H9 (cell line): ENCODE measurements around the gene ARL5B. TPM values are rescaled to one million over a fixed set of nuclear protein-coding genes. Genes with fewer than 3 reads are reported as not detected.

Experiments used
- DNase-seq: peaks from one replicate; pipeline ENCODE4 v3.0.0-alpha.2; 2017
- H2AFZ ChIP-seq: one replicate; pipeline ENCODE4 v1.6.1; 2013; ENCODE audit warnings: mild to moderate bottlenecking, low read length, control low read depth, moderate library complexity
- H2AK5ac ChIP-seq: 2 replicates; pipeline ENCODE4 v1.6.1; 2013; ENCODE audit warnings: low read length, control low read depth, mixed read lengths; ENCODE audit not compliant: insufficient read length
- H2BK120ac ChIP-seq: one replicate; pipeline ENCODE4 v1.6.1; 2013; ENCODE audit warnings: low read depth, mild to moderate bottlenecking, low read length, control low read depth, inconsistent platforms; ENCODE audit not compliant: poor library complexity, severe bottlenecking
- H2BK12ac ChIP-seq: 2 replicates; pipeline ENCODE4 v1.6.1; 2013; ENCODE audit warnings: low read length, control low read depth, mixed read lengths, low read depth; ENCODE audit not compliant: insufficient read length
- H2BK15ac ChIP-seq: 2 replicates; pipeline ENCODE4 v1.6.1; 2013; ENCODE audit warnings: low read depth, low read length, control low read depth
- H2BK20ac ChIP-seq: one replicate; pipeline ENCODE4 v1.6.1; 2013; ENCODE audit warnings: low read depth, mild to moderate bottlenecking, low read length, control low read depth, inconsistent platforms; ENCODE audit not compliant: poor library complexity, severe bottlenecking
- H2BK5ac ChIP-seq: 2 replicates; pipeline ENCODE4 v1.6.1; 2013; ENCODE audit warnings: low read length, control low read depth, mixed read lengths; ENCODE audit not compliant: insufficient read length
- H3K14ac ChIP-seq: 2 replicates; pipeline ENCODE4 v1.6.1; 2013; ENCODE audit warnings: low read length, control low read depth; ENCODE audit not compliant: insufficient read depth
- H3K18ac ChIP-seq: 2 replicates; pipeline ENCODE4 v1.6.1; 2013; ENCODE audit warnings: low read depth, mild to moderate bottlenecking, mixed read lengths, low read length, control low read depth; ENCODE audit not compliant: insufficient read length
- H3K23ac ChIP-seq: 2 replicates; pipeline ENCODE4 v1.6.1; 2013; ENCODE audit warnings: low read length, control low read depth, mixed read lengths, low read depth; ENCODE audit not compliant: insufficient read length
- H3K23me2 ChIP-seq: 2 replicates; pipeline ENCODE4 v1.6.1; 2013; ENCODE audit warnings: low read depth, mild to moderate bottlenecking, mixed read lengths, low read length, control low read depth; ENCODE audit not compliant: insufficient read length, poor library complexity, severe bottlenecking
- H3K27ac ChIP-seq: 2 replicates; pipeline ENCODE4 v1.5.1; 2013; ENCODE audit warnings: low read length, control low read depth, mixed read lengths, low read depth; ENCODE audit not compliant: insufficient read length
- H3K27me3 ChIP-seq: 2 replicates; pipeline ENCODE4 v1.6.1; 2013; ENCODE audit warnings: low read length, control low read depth, inconsistent platforms; ENCODE audit not compliant: insufficient read depth
- H3K4ac ChIP-seq: 2 replicates; pipeline ENCODE4 v1.6.1; 2013; ENCODE audit warnings: low read depth, mild to moderate bottlenecking, control low read depth, inconsistent platforms, low read length, moderate library complexity
- H3K4me1 ChIP-seq: 2 replicates; pipeline ENCODE4 v1.6.1; 2013; ENCODE audit warnings: low read length, control low read depth, inconsistent platforms; ENCODE audit not compliant: insufficient read depth
- H3K4me2 ChIP-seq: 2 replicates; pipeline ENCODE4 v1.6.1; 2013; ENCODE audit warnings: low read length, control low read depth, mixed read lengths; ENCODE audit not compliant: insufficient read length, insufficient read depth
- H3K56ac ChIP-seq: 2 replicates; pipeline ENCODE4 v1.6.1; 2013; ENCODE audit warnings: low read depth, mild to moderate bottlenecking, mixed read lengths, low read length, control low read depth; ENCODE audit not compliant: insufficient read length
- H3K79me1 ChIP-seq: 2 replicates; pipeline ENCODE4 v1.6.1; 2013; ENCODE audit warnings: low read depth, mild to moderate bottlenecking, moderate library complexity, low read length, control low read depth, inconsistent platforms; ENCODE audit not compliant: insufficient read depth, poor library complexity, severe bottlenecking
- H3K79me2 ChIP-seq: 2 replicates; pipeline ENCODE4 v1.6.1; 2013; ENCODE audit warnings: low read length, control low read depth, inconsistent platforms; ENCODE audit not compliant: insufficient read depth
- H3K9ac ChIP-seq: 2 replicates; pipeline ENCODE4 v1.6.1; 2013; ENCODE audit warnings: low read length, control low read depth, mixed read lengths; ENCODE audit not compliant: insufficient read length; ENCODE audit errors: extremely low read depth
- H3K9me3 ChIP-seq: one replicate; pipeline ENCODE4 v1.6.1; 2013; ENCODE audit warnings: low read depth, low read length, inconsistent platforms; ENCODE audit not compliant: control insufficient read depth
- H3T11ph ChIP-seq: one replicate; pipeline ENCODE4 v1.6.1; 2013; ENCODE audit warnings: mild to moderate bottlenecking, low read length, control low read depth, inconsistent platforms
- H4K20me1 ChIP-seq: one replicate; pipeline ENCODE4 v1.6.1; 2013; ENCODE audit not compliant: control insufficient read depth, insufficient read length, insufficient read depth
- H4K5ac ChIP-seq: 2 replicates; pipeline ENCODE4 v1.6.1; 2013; ENCODE audit warnings: low read depth, mild to moderate bottlenecking, mixed read lengths, low read length, control low read depth; ENCODE audit not compliant: insufficient read length
- H4K8ac ChIP-seq: replicated peaks from 2 replicates; pipeline ENCODE4 v1.6.1; 2013; ENCODE audit warnings: low read length, control low read depth, mixed read lengths, low read depth; ENCODE audit not compliant: insufficient read length
- H4K91ac ChIP-seq: 2 replicates; pipeline ENCODE4 v1.6.1; 2013; ENCODE audit warnings: low read depth, mild to moderate bottlenecking, moderate library complexity, mixed read lengths, low read length, control low read depth; ENCODE audit not compliant: insufficient read length
- H3K27ac Mint-ChIP-seq, 3 experiments: 2 replicates in 2 of 3; 3 replicates in 1 of 3; pipeline ENCODE4 v1.8.0; 2020 to 2021; ENCODE audit warnings: mixed read lengths in 3 of 3, mild to moderate bottlenecking in 1 of 3, moderate library complexity in 1 of 3
- H3K27me3 Mint-ChIP-seq: 2 replicates; pipeline ENCODE4 v1.8.0; 2021; ENCODE audit warnings: low read depth, mild to moderate bottlenecking, moderate library complexity, mixed read lengths
- H3K36me3 Mint-ChIP-seq, 3 experiments: 2 replicates in 2 of 3; 3 replicates in 1 of 3; pipeline ENCODE4 v1.8.0; 2020 to 2021; ENCODE audit warnings: low read depth in 3 of 3, mixed read lengths in 3 of 3; ENCODE audit not compliant: insufficient read depth in 1 of 3
- H3K4me1 Mint-ChIP-seq, 2 experiments: 2 replicates each; pipeline ENCODE4 v1.8.0; 2020; ENCODE audit warnings: mixed read lengths in 2 of 2
- H3K4me3 Mint-ChIP-seq, 2 experiments: 2 replicates in 1 of 2; 3 replicates in 1 of 2; pipeline ENCODE4 v1.8.0; 2020 to 2021; ENCODE audit warnings: mild to moderate bottlenecking in 2 of 2, mixed read lengths in 2 of 2, moderate library complexity in 1 of 2
- H3K9me3 Mint-ChIP-seq, 2 experiments: 2 replicates in 1 of 2; 3 replicates in 1 of 2; pipeline ENCODE4 v1.8.0; 2020; ENCODE audit warnings: mild to moderate bottlenecking in 2 of 2, mixed read lengths in 2 of 2, moderate library complexity in 1 of 2
- WGBS: extraction: QIAGEN DNeasy Blood & Tissue Kit; methylation state at CpG from one replicate; pipeline ENCODE4 v1.1.7; 2013; ENCODE audit warnings: missing lambda C conversion rate, low lambda C conversion rate, mixed read lengths; ENCODE audit not compliant: insufficient read length; ENCODE audit errors: extremely low coverage; 5-methylcytosine and 5-hydroxymethylcytosine counted together
- total RNA-seq: library from RNA; stranded (reverse); gene quantifications from 2 replicates; pipeline ENCODE4 v1.2.1, GENCODE V29; 2021
- TF ChIP-seq, protein P1 (sequence below): fragments of 200-600 bp; sonication (generic); conservative IDR thresholded peaks from 3 replicates; pipeline ENCODE4 v1.8.0; 2021; ENCODE audit warnings: antibody characterized with exemption, mild to moderate bottlenecking

ARL5B gene
- total RNA-seq, 1 experiment from 2014 or later = 33.9 TPM

DNA sequence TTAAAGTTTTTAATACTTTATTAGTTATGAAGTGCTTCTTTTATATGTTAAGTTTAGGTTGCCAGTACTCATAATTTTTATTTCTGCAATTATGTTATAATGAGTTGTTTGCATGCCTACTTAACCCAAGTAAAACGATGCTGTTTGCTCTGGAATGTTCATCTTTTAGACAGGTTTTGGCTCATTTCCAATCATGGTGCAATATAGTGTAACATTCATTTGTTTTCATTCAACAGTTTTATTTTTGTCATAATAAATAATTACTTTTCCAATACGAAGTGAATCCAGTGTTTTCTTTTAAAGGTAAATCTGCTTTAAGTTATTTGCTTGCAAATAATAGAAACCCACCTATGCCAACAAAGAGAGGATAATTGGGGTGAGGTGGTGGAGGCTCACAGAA lies 22.1 kb downstream of the ARL5B start:
- Histone ChIP-seq H3K27me3 (no peaks in the 10 kb centered on the region), H4K20me1 (no peaks in the 10 kb centered on the region), H3K23ac (no peak overlapping the region), H2BK12ac (no peak overlapping the region), H3K14ac (no peak overlapping the region), H2BK120ac (no peak overlapping the region), H2AFZ (no peak overlapping the region), H3K4ac (no peak overlapping the region), H4K5ac (no peak overlapping the region), H3K79me2 (no peaks in the 10 kb centered on the region), H3K9ac (no peak overlapping the region), H3K4me1 (no peaks in the 10 kb centered on the region), H4K91ac (no peak overlapping the region), H3K4me2 (no peak overlapping the region), H2BK15ac (no peak overlapping the region), H3K18ac (no peak overlapping the region), H2BK20ac (no peak overlapping the region), H3K9me3 (no peaks in the 10 kb centered on the region), H2BK5ac (no peak overlapping the region), H3K27ac (no peak overlapping the region), H3K56ac (no peak overlapping the region), H3T11ph (no peak overlapping the region), H2AK5ac (no peak overlapping the region), H3K23me2 (no peaks in the 10 kb centered on the region), H4K8ac (no peak overlapping the region), H3K79me1 (no peaks in the 10 kb centered on the region)
- Mint-ChIP-seq H3K9me3 (no peaks in the 10 kb centered on the region), H3K27me3 (no peaks in the 10 kb centered on the region), H3K27ac (no peak overlapping the region), H3K36me3 (peaks cover 0 to 7% (median 5%) of the 10 kb centered on the region in 3 experiments; a peak in 3 of 7 replicates), H3K4me1 (peaks cover 8 to 10% of the 10 kb centered on the region in 2 experiments), H3K4me3 (no peak overlapping the region)
- no CpG with 5 or more reads among the region's 2 CpGs for WGBS
- no peak for DNase-seq
- TF ChIP-seq, protein P1, sequence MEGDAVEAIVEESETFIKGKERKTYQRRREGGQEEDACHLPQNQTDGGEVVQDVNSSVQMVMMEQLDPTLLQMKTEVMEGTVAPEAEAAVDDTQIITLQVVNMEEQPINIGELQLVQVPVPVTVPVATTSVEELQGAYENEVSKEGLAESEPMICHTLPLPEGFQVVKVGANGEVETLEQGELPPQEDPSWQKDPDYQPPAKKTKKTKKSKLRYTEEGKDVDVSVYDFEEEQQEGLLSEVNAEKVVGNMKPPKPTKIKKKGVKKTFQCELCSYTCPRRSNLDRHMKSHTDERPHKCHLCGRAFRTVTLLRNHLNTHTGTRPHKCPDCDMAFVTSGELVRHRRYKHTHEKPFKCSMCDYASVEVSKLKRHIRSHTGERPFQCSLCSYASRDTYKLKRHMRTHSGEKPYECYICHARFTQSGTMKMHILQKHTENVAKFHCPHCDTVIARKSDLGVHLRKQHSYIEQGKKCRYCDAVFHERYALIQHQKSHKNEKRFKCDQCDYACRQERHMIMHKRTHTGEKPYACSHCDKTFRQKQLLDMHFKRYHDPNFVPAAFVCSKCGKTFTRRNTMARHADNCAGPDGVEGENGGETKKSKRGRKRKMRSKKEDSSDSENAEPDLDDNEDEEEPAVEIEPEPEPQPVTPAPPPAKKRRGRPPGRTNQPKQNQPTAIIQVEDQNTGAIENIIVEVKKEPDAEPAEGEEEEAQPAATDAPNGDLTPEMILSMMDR = no peak
